GM06990 (cell line): ENCODE measurements around the gene DAB2IP.

ENCODE experiments used
- DNase-seq: peaks from one replicate; pipeline ENCODE4 v3.0.0-alpha.2; 2011; ENCODE audit not compliant: insufficient read length; ENCODE audit errors: extremely low read depth
- H3K27me3 ChIP-seq: replicated peaks from 2 replicates; pipeline ENCODE4 v1.6.0; 2011; ENCODE audit warnings: low read length; ENCODE audit not compliant: control insufficient read depth, insufficient read depth
- H3K36me3 ChIP-seq: 2 replicates; pipeline ENCODE4 v1.5.1; 2011; ENCODE audit warnings: low read length; ENCODE audit not compliant: control insufficient read depth, insufficient read depth
- H3K4me3 ChIP-seq: replicated peaks from 2 replicates; pipeline ENCODE4 v1.5.1; 2011; ENCODE audit warnings: low read depth, mild to moderate bottlenecking, control low read depth, low read length
- TF ChIP-seq, protein P1 (sequence below): IDR thresholded peaks from 2 replicates; pipeline ENCODE4 v1.5.1; 2011; ENCODE audit warnings: low read length, control low read depth, mild to moderate bottlenecking, inconsistent platforms; ENCODE audit not compliant: insufficient read depth, poor library complexity, severe bottlenecking

The DAB2IP gene

DNA sequence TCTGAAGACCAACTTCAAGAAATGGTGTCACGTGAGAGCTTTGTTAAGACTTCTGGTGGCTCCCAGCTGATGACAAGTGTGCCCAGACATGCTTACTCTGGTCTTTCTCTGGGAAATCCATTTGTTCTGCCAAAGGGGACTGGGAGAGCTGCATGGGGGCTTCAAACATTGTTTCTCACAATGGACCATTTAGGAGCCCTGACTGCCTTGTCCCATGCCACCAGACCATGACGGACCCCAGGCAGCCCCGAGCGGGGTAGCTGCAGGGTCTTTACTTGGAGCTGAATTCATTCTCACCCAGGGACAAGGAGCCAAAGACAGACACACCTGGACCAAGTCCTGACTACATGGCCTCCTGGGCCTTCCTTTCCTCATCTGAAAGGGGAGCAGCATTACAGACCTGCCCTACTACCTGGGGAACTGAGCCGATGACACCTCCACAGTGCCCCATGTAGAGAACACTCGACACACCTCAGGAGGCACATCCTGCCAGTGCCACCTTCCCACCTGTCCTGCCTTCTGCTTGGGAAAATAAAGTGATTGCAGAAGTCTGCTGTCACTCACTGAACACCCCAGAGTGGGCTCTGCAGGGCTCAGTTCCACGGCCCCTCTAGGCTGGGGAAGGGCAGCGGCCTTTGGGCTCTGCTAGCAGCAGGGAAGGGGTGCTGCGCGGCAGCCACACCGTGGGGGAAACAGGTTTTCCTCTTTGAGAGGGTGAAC, 169.0 kb downstream of the DAB2IP start:
- Histone ChIP-seq H3K27me3 (peaks cover 2% of the 10 kb centered on the region; the same call in 1 of the 2 replicates), H3K4me3 (no peak overlapping the region), H3K36me3 (no peaks in the 10 kb centered on the region)
- DNase-seq, result no peak
- TF ChIP-seq, protein P1, sequence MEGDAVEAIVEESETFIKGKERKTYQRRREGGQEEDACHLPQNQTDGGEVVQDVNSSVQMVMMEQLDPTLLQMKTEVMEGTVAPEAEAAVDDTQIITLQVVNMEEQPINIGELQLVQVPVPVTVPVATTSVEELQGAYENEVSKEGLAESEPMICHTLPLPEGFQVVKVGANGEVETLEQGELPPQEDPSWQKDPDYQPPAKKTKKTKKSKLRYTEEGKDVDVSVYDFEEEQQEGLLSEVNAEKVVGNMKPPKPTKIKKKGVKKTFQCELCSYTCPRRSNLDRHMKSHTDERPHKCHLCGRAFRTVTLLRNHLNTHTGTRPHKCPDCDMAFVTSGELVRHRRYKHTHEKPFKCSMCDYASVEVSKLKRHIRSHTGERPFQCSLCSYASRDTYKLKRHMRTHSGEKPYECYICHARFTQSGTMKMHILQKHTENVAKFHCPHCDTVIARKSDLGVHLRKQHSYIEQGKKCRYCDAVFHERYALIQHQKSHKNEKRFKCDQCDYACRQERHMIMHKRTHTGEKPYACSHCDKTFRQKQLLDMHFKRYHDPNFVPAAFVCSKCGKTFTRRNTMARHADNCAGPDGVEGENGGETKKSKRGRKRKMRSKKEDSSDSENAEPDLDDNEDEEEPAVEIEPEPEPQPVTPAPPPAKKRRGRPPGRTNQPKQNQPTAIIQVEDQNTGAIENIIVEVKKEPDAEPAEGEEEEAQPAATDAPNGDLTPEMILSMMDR, result no peak

DNA sequence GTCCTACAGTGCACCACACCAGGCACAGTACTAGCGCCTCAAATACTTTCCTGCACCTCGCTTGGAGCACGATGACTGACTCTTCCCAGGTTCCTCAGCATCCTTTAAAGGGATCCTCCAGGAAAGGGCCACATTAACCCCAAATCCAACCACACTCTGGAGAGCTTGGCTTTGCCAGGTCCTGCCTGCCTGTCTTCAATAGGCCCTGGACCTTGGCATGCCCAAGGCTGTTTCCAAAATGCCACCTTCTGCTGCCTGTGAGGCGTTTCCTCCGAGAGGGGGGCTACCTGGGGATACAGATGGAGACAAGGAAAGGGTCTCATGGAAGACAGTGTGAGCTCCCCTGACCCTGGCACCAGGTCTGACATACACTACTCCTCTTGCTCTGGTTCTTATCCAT, 169.9 kb downstream of the DAB2IP start:
- TF ChIP-seq, protein P1, result no peak
- DNase-seq, result no peak
- H3K4me3 ChIP-seq, result no peak overlapping the region
- no peaks in the 10 kb centered on the region for H3K36me3 ChIP-seq
- H3K27me3 ChIP-seq, result peaks cover 2% of the 10 kb centered on the region; the same call in 1 of the 2 replicates

DNA sequence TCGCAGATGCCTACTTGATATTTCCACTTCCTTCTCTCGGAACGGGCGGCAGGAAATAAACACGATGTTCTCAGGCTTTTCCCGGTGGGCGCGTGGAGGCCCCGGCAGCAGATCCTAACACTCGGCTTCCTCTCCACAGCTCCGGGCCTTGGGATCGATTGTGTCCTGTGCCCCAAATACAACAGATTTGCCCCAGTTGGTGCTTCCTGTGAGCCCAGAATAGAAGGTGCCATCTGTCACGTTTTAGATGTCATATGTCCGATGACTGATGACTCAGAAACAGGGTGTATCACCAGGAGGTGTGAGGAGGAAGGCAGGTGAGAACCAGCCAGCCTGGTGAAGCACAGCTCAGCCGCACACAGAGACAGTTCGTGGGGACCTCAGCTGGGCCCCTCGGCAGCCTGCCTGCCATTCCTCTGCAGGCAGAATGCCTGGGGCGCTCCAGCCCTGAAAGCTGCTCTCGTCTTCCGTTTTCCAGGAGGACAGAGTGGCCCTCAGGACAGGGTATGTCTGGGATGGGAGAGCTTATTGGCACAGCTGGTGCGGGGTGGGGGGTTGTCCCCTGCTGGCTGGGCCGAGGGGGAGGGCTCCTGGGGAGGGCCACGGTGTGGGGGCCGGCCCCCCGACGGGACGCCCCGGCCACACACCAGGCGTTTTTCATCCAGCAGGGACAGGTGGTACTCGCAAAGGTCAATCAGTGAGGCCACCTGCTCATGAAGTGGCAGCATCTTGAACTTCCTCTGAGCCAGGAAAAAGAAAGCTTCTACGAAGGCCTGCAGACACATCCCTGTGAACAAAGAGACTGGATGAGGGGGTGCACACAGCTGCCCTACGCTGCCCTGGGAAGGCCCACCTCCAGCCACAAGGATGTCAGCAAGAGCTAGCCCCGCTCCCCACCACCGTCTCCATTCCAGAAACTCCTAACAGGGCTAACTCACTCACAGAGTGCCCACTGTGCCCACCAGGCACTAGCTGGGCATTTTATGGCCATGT, 171.0 kb downstream of the DAB2IP start:
- DNase-seq, result no peak
- peaks cover 2% of the 10 kb centered on the region; the same call in 1 of the 2 replicates for H3K27me3 ChIP-seq
- no peaks in the 10 kb centered on the region for H3K36me3 ChIP-seq
- H3K4me3 ChIP-seq, result no peak overlapping the region
- TF ChIP-seq, protein P1, result no peak

DNA sequence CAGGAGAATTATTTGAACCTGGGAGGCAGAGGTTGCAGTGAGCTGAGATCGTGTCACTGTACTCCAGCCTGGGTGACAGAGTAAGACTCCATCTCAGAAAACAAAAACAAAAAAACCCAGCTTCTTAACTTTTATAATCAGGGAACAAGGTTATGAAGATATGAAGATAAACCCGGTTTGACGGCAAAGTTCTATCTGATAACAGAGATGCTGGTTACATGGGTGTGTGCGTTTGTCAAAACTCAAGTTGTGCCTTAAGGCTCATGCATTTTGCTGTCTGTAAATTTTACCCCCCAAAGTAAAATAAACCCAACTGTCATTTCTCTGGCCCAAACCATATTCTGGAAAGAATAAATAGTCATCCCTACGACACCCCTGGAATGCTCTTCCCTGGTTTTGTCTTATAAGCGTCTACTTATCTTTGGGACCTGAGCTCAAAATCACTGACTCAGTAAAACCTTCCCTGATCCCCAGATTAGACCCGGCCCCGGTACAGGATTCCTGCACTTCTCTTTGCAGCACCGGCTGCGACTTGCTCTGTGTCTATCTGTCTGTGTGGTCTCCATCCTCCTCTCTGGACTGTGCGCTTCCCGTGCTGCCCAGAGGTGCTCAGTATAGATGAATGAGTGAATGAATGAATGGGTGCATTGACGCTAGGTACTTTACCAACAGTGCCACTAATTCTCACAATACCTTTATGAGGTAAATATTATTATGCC, 172.2 kb downstream of the DAB2IP start:
- Histone ChIP-seq H3K27me3 (peaks cover 2% of the 10 kb centered on the region; the same call in 1 of the 2 replicates), H3K36me3 (no peaks in the 10 kb centered on the region), H3K4me3 (no peak overlapping the region)
- TF ChIP-seq, protein P1, result no peak
- no peak for DNase-seq

DNA sequence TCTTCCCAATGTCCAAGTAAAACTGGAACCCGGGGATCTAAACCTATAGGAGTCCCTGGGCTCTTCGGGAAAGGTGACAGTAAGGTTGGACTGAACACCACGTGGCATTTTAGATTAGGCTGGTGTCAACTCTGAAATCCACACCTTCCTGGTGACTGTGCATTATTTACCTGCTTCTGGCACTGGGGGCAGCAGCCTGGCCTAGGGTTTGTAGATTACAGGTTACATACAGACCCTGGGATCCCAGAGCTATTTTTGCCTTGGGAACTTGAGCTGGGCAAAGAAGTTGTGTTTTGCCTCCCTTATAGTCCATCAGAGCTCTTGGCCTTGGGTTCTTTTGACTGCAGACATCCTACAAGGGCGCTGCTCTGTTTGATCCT, 173.2 kb downstream of the DAB2IP start:
- no peak for DNase-seq
- no peak overlapping the region for H3K4me3 ChIP-seq
- no peaks in the 10 kb centered on the region for H3K36me3 ChIP-seq
- peaks cover 2% of the 10 kb centered on the region; the same call in 1 of the 2 replicates for H3K27me3 ChIP-seq
- TF ChIP-seq, protein P1, result no peak
